Gastrocnemius medialis (tissue), 4 donors: ENCODE results near the gene WDR37.

Source experiments
- POLR2A ChIP-seq, 2 donors: fragments of 450-650 bp; IDR thresholded peaks; one replicate each; pipeline ENCODE4 v1.6.1; 2017; ENCODE audit warnings: antibody characterized with exemption in 2 of 2, mild to moderate bottlenecking in 2 of 2, moderate library complexity in 2 of 2
- TF ChIP-seq, protein P1 (sequence below), 5 experiments: fragments of 450-650 bp in 3 of 5; fragments of 200-600 bp in 2 of 5; sonication (generic) in 2 of 5; IDR thresholded peaks in 4 of 5; conservative IDR thresholded peaks in 1 of 5; 1 replicate in 4 of 5; 2 replicates in 1 of 5; pipeline ENCODE4 v1.5.1; 2016 to 2019; ENCODE audit warnings: antibody characterized with exemption in 5 of 5, mild to moderate bottlenecking in 3 of 5, moderate library complexity in 3 of 5

DNA sequence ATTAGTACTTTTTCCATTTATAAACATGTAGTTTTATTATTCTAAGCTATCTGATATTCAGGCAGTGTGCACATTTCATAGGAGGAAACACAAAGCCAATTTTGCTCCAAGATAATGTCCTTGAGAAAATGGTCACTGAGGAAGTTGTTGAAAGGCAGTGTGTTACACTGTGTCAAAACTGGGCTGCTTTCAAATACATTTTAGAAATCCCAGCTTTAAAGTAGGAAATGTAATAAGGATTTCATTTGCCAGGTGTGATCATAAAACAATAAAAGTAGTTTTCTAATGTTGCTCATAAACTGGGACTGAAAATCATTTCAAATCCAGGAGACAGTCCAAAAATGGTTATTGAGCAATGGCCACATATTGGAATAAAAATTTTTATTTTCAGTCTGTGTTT lies 80.1 kb downstream of the WDR37 start:
- TF ChIP-seq, protein P1, sequence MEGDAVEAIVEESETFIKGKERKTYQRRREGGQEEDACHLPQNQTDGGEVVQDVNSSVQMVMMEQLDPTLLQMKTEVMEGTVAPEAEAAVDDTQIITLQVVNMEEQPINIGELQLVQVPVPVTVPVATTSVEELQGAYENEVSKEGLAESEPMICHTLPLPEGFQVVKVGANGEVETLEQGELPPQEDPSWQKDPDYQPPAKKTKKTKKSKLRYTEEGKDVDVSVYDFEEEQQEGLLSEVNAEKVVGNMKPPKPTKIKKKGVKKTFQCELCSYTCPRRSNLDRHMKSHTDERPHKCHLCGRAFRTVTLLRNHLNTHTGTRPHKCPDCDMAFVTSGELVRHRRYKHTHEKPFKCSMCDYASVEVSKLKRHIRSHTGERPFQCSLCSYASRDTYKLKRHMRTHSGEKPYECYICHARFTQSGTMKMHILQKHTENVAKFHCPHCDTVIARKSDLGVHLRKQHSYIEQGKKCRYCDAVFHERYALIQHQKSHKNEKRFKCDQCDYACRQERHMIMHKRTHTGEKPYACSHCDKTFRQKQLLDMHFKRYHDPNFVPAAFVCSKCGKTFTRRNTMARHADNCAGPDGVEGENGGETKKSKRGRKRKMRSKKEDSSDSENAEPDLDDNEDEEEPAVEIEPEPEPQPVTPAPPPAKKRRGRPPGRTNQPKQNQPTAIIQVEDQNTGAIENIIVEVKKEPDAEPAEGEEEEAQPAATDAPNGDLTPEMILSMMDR (IDR thresholded peaks at IDR 0.05 in 4 of 5, conservative IDR thresholded peaks at IDR 0.05 in 1 of 5) = no peak
- no peak for TF ChIP-seq POLR2A (IDR thresholded peaks at IDR 0.05)
